Activated T-cell treated with anti-CD3 and anti-CD28 coated beads for 4 hours (primary cell): Measurements from ENCODE around the gene LDAF1.

Experiments
- DNase-seq: peaks from one replicate; pipeline ENCODE4 v3.0.0-alpha.2; 2020

LDAF1 gene

GRCh38 chr16:21199607-21200218 lies 41.2 kb downstream of the LDAF1 start:
- no peak for DNase-seq

GRCh38 chr16:21203155-21203797 lies 44.8 kb downstream of the LDAF1 start:
- no peak for DNase-seq

GRCh38 chr16:21205303-21205702 lies 46.8 kb downstream of the LDAF1 start:
- DNase-seq: no peak

GRCh38 chr16:21206550-21206949 lies 48.1 kb downstream of the LDAF1 start:
- DNase-seq: no peak

GRCh38 chr16:21208446-21209230 lies 50.2 kb downstream of the LDAF1 start:
- DNase-seq: no peak

- no peak for DNase-seq
These were observed 53.0 kb downstream of the LDAF1 start, which contains the start of gene ZP2 for GRCh38 chr16:21211486-21211885. Gene ZP2 (minus strand): TSS chr16:21211574. CDS start chr16:21211547, 27 bp downstream.

- no peak for DNase-seq
These were observed 55.6 kb downstream of the LDAF1 start for GRCh38 chr16:21214086-21214485.

GRCh38 chr16:21217121-21217520 lies 58.6 kb downstream of the LDAF1 start:
- no peak for DNase-seq

GRCh38 chr16:21218153-21218552 lies 59.7 kb downstream of the LDAF1 start:
- DNase-seq: no peak

GRCh38 chr16:21219551-21219950 lies 61.1 kb downstream of the LDAF1 start:
- DNase-seq: no peak

- no peak for DNase-seq
These were observed 64.2 kb downstream of the LDAF1 start for GRCh38 chr16:21222495-21223337.

GRCh38 chr16:21223787-21224186 lies 65.3 kb downstream of the LDAF1 start:
- no peak for DNase-seq

- DNase-seq: no peak
These were observed 66.3 kb downstream of the LDAF1 start for GRCh38 chr16:21224800-21225199.

GRCh38 chr16:21226749-21227148 lies 68.3 kb downstream of the LDAF1 start:
- no peak for DNase-seq

GRCh38 chr16:21227866-21228265 lies 69.4 kb downstream of the LDAF1 start:
- DNase-seq: no peak

GRCh38 chr16:21228361-21228872 lies 69.9 kb downstream of the LDAF1 start:
- DNase-seq: no peak
